K562 (cell line): ENCODE measurements around the gene TAL1. TPM values are rescaled to one million over a fixed set of nuclear protein-coding genes. Genes with fewer than 3 reads are reported as not detected.

Experiments
- ARHGAP35 ChIP-seq: fragments of 450-650 bp; IDR thresholded peaks from 2 replicates; pipeline ENCODE4 v1.6.1; 2018; ENCODE audit not compliant: partially characterized antibody
- CBFB ChIP-seq: sonication (generic); formaldehyde crosslinking; IDR thresholded peaks from 2 replicates; pipeline ENCODE4 v1.4.0; 2020; ENCODE audit warnings: mild to moderate bottlenecking, missing genetic modification reagents
- DIDO1 ChIP-seq: fragments of 450-650 bp; IDR thresholded peaks from 2 replicates; pipeline ENCODE4 v1.6.1; 2016; ENCODE audit warnings: low read depth, missing biosample characterization, missing genetic modification characterization
- DNMT1 ChIP-seq: fragments of 450-650 bp; IDR thresholded peaks from 2 replicates; pipeline ENCODE4 v1.6.1; 2016; ENCODE audit warnings: antibody characterized with exemption, mild to moderate bottlenecking
- NONO ChIP-seq, 2 experiments: fragments of 200-400 bp in 1 of 2; fragments of 450-650 bp in 1 of 2; formaldehyde crosslinking in 1 of 2; IDR thresholded peaks; 2 replicates each; pipeline ENCODE4 v1.6.1; 2017; ENCODE audit warnings: low read depth in 2 of 2, mild to moderate bottlenecking in 2 of 2, moderate library complexity in 2 of 2, low read length in 1 of 2
- POLR2G ChIP-seq: fragments of 200-400 bp; formaldehyde crosslinking; IDR thresholded peaks from 2 replicates; pipeline ENCODE4 v1.6.1; 2017; ENCODE audit warnings: low read depth, mild to moderate bottlenecking, antibody characterized with exemption, low read length, moderate library complexity
- RAD51 ChIP-seq: fragments of 450-650 bp; IDR thresholded peaks from 2 replicates; pipeline ENCODE4 v1.7.1; 2016; ENCODE audit warnings: low read depth, mild to moderate bottlenecking, borderline replicate concordance
- SRSF1 ChIP-seq: fragments of 200-400 bp; formaldehyde crosslinking; IDR thresholded peaks from 2 replicates; pipeline ENCODE4 v1.6.1; 2017; ENCODE audit warnings: mild to moderate bottlenecking, low read depth, low read length, moderate library complexity
- TFAM ChIP-seq: fragments of 250-450 bp; sonication (Bioruptor Pico); conservative IDR thresholded peaks from 2 replicates; pipeline ENCODE4 v1.5.0; 2021; ENCODE audit warnings: mild to moderate bottlenecking, moderate library complexity
- ZBTB8A ChIP-seq: fragments of 450-650 bp; IDR thresholded peaks from 2 replicates; pipeline ENCODE4 v1.6.1; 2018; ENCODE audit warnings: mild to moderate bottlenecking, moderate library complexity; ENCODE audit not compliant: partially characterized antibody
- ZNF217 ChIP-seq: sonication (generic); formaldehyde crosslinking; IDR thresholded peaks from 2 replicates; pipeline ENCODE4 v1.8.0; 2022; ENCODE audit warnings: mild to moderate bottlenecking, missing genetic modification reagents
- ZNF586 ChIP-seq: fragments of 450-650 bp; formaldehyde crosslinking; conservative IDR thresholded peaks from 2 replicates; pipeline ENCODE4 v1.4.0; 2020; ENCODE audit warnings: mild to moderate bottlenecking, moderate library complexity
- polyA plus RNA-seq, 8 experiments: library from polyadenylated mRNA; depleted of rRNA in 4 of 8; stranded (reverse) in 5 of 8; unstranded in 3 of 8; fragments of >200 nt; fragmentation: Nextera tagmentation in 2 of 8; fragmentation: Illumina TruSeq in 1 of 8; extraction: Ambion mirVana in 2 of 8; extraction: Trizol in 1 of 8; gene quantifications; 2 replicates each; pipeline versions ENCODE4 v1.2.1 to v1.2.3, GENCODE V29; 2011 to 2014; ENCODE audit warnings: inconsistent platforms in 1 of 8, missing spikeins in 1 of 8
- total RNA-seq, 7 experiments: library from RNA; depleted of rRNA in 6 of 7; stranded (reverse); fragments of >200 nt in 6 of 7; fragmentation: Illumina TruSeq in 2 of 7; extraction: Trizol in 2 of 7; gene quantifications; 2 replicates each; pipeline versions ENCODE4 v1.2.1 to v1.2.3, GENCODE V29; 2011 to 2021; ENCODE audit warnings: low replicate concordance in 1 of 7
- TF ChIP-seq, protein P1 (sequence below): fragments of 450-650 bp; formaldehyde crosslinking; IDR thresholded peaks from 2 replicates; pipeline ENCODE4 v1.4.0; 2022; ENCODE audit warnings: missing genetic modification characterization
- TF ChIP-seq, protein P2 (sequence below): fragments of 450-650 bp; IDR thresholded peaks from 2 replicates; pipeline ENCODE4 v1.6.1; 2017; ENCODE audit warnings: antibody characterized with exemption, mild to moderate bottlenecking
- TF ChIP-seq, protein P3 (sequence below), 3 experiments: fragments of 200-800 bp in 1 of 3; fragments of 250-450 bp in 1 of 3; fragments of 450-650 bp in 1 of 3; sonication (Bioruptor Pico) in 1 of 3; sonication (Bioruptor generic) in 1 of 3; formaldehyde crosslinking in 1 of 3; IDR thresholded peaks; 2 replicates each; pipeline versions ENCODE4 v1.6.1 to v1.8.0; 2016 to 2022; ENCODE audit warnings: mild to moderate bottlenecking in 2 of 3, missing genetic modification characterization in 2 of 3, missing compliant biosample characterization in 1 of 3, moderate library complexity in 1 of 3

The TAL1 gene
- total and polyA plus RNA-seq, 9 of the 15 experiments (the other 6 are each of a cell fraction or from before 2014, with no cell fraction given), result 18.5 to 106 (median 59.7) TPM

DNA sequence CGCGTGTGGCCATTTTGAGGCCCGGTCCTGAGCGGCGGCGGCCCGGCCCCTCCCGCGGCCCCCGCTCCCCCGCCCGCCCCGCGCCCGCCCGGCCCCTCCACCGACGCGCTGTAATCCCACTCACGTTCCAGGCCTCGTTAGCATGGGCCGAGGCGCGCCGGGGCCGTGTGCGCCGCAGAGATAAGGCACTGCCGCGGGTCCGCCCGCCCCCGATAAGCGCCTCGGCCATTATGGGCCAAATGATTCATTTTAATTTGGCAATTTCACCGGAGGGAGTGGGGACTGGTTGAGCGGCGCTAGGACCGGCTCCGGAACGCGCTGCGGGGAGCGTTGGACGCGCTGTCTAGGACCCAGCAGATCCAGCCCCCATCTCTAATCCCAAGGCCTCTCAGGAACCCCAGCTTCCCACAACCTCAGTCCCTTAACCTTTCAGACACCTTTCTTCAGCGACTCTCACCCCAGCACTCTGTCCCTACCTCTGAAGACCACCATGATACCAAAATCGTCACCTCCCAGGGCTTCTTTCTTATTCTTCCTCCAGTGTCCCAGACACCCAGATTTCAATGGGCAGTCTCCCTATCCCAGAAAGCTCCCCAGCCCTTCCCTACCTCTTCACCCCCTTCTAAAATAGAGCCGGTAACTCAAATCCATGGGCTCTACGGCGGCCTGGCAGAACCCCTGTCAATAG lies at the start of gene TAL1 (continued):
- TF ChIP-seq ARHGAP35 (peak; percentile 43), DIDO1 (tag) (0 out of 2 replicates have a peak, but pooled peaks have one; percentile 37), SRSF1 (no peak), ZNF217 (no peak), NONO (IDR thresholded peaks at IDR 0.05; ENCODE audit: low read depth in 2 of 2, low read length in 1 of 2) (peak in 1 of 2 experiments; percentile 97; a peak in 2 of 4 replicates), ZBTB8A (no peak), TFAM (CRISPR knock-in tag) (no peak), RAD51 (peak; percentile 64; the same call in 1 of the 2 replicates), POLR2G (no peak), ZNF586 (CRISPR knock-in tag) (no peak), DNMT1 (no peak), CBFB (CRISPR knock-in tag) (no peak)
- TF ChIP-seq, protein P1, sequence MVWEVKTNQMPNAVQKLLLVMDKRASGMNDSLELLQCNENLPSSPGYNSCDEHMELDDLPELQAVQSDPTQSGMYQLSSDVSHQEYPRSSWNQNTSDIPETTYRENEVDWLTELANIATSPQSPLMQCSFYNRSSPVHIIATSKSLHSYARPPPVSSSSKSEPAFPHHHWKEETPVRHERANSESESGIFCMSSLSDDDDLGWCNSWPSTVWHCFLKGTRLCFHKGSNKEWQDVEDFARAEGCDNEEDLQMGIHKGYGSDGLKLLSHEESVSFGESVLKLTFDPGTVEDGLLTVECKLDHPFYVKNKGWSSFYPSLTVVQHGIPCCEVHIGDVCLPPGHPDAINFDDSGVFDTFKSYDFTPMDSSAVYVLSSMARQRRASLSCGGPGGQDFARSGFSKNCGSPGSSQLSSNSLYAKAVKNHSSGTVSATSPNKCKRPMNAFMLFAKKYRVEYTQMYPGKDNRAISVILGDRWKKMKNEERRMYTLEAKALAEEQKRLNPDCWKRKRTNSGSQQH (CRISPR knock-in tag), result no peak
- TF ChIP-seq, protein P2, sequence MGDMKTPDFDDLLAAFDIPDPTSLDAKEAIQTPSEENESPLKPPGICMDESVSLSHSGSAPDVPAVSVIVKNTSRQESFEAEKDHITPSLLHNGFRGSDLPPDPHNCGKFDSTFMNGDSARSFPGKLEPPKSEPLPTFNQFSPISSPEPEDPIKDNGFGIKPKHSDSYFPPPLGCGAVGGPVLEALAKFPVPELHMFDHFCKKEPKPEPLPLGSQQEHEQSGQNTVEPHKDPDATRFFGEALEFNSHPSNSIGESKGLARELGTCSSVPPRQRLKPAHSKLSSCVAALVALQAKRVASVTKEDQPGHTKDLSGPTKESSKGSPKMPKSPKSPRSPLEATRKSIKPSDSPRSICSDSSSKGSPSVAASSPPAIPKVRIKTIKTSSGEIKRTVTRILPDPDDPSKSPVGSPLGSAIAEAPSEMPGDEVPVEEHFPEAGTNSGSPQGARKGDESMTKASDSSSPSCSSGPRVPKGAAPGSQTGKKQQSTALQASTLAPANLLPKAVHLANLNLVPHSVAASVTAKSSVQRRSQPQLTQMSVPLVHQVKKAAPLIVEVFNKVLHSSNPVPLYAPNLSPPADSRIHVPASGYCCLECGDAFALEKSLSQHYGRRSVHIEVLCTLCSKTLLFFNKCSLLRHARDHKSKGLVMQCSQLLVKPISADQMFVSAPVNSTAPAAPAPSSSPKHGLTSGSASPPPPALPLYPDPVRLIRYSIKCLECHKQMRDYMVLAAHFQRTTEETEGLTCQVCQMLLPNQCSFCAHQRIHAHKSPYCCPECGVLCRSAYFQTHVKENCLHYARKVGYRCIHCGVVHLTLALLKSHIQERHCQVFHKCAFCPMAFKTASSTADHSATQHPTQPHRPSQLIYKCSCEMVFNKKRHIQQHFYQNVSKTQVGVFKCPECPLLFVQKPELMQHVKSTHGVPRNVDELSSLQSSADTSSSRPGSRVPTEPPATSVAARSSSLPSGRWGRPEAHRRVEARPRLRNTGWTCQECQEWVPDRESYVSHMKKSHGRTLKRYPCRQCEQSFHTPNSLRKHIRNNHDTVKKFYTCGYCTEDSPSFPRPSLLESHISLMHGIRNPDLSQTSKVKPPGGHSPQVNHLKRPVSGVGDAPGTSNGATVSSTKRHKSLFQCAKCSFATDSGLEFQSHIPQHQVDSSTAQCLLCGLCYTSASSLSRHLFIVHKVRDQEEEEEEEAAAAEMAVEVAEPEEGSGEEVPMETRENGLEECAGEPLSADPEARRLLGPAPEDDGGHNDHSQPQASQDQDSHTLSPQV, result 0 out of 2 replicates have a peak, but pooled peaks have one; percentile 39
- TF ChIP-seq, protein P3, sequence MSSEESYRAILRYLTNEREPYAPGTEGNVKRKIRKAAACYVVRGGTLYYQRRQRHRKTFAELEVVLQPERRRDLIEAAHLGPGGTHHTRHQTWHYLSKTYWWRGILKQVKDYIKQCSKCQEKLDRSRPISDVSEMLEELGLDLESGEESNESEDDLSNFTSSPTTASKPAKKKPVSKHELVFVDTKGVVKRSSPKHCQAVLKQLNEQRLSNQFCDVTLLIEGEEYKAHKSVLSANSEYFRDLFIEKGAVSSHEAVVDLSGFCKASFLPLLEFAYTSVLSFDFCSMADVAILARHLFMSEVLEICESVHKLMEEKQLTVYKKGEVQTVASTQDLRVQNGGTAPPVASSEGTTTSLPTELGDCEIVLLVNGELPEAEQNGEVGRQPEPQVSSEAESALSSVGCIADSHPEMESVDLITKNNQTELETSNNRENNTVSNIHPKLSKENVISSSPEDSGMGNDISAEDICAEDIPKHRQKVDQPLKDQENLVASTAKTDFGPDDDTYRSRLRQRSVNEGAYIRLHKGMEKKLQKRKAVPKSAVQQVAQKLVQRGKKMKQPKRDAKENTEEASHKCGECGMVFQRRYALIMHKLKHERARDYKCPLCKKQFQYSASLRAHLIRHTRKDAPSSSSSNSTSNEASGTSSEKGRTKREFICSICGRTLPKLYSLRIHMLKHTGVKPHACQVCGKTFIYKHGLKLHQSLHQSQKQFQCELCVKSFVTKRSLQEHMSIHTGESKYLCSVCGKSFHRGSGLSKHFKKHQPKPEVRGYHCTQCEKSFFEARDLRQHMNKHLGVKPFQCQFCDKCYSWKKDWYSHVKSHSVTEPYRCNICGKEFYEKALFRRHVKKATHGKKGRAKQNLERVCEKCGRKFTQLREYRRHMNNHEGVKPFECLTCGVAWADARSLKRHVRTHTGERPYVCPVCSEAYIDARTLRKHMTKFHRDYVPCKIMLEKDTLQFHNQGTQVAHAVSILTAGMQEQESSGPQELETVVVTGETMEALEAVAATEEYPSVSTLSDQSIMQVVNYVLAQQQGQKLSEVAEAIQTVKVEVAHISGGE (CRISPR knock-in tag; IDR thresholded peaks at IDR 0.05), result peak in 1 of 3 experiments; percentile 89; a peak in 2 of 6 replicates
